ENCODE results near the gene AFF3. TPM values are rescaled to one million over a fixed set of nuclear protein-coding genes. Genes with fewer than 3 reads are reported as not detected.

AFF3 gene
- polyA plus RNA-seq, 1 donor (not counting 4 experiments of a cell fraction or from before 2014, with no cell fraction given): not detected

DNA sequence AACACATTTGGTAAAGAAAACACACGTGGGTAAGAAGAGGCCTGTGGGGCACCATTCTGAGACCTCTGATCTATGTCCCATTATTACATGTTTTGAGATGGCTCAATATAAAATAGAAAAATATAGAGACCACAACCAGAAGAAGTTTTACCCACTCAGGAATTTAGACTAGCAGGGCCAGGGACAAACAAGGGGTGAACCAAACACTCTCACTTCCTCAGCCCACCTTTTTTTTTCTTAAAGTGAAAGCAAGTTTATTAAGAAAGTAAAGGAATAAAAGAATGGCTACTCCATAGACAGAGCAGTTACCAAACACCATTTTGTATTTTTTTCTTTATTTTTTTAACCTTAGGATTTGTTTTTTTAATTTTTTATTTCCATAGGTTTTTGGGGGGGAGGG is 533.5 kb downstream of the AFF3 start:
- TF ChIP-seq CTCF (optimal IDR thresholded peaks at IDR 0.05 in 1 of 3, IDR thresholded peaks at IDR 0.05 in 1 of 3, conservative IDR thresholded peaks at IDR 0.05 in 1 of 3; ENCODE audit: extremely low read depth in 1 of 3, insufficient read depth in 2 of 3, low read length in 3 of 3) (no peak), EZH2 (IDR thresholded peaks at IDR 0.05; ENCODE audit: low read length) (no peak)
- no peaks in the 10 kb centered on the region for H3K36me3 ChIP-seq (ENCODE audit: control insufficient read depth in 2 of 2, extremely low read depth in 1 of 2, insufficient read depth in 2 of 2, low read length in 2 of 2)
- H3K4me1 ChIP-seq (ENCODE audit: control insufficient read depth, extremely low read depth, insufficient read depth, low read length): no peaks in the 10 kb centered on the region
- no peaks in the 10 kb centered on the region for H3K79me2 ChIP-seq (ENCODE audit: control insufficient read depth, insufficient read depth, low read length)
- H3K9me3 ChIP-seq (ENCODE audit: control insufficient read depth, low read depth, low read length): no peaks in the 10 kb centered on the region
- no peak overlapping the region for H3K4me3 ChIP-seq (ENCODE audit: control insufficient read depth in 2 of 3, extremely low read depth in 1 of 3, insufficient read depth in 2 of 3, low read depth in 1 of 3, low read length in 3 of 3)
- no peak overlapping the region for H3K4me2 ChIP-seq (ENCODE audit: control insufficient read depth, extremely low read depth, insufficient read depth, low read depth, low read length)
- dilution Hi-C loops (cut with MboI; ENCODE audit: extremely low pct_ligation_motif_present, low sequenced_read_pairs): no loop called here
- H3K9ac ChIP-seq (ENCODE audit: control insufficient read depth, extremely low read depth, insufficient read depth, low read length): no peak overlapping the region
- H4K20me1 ChIP-seq (ENCODE audit: control insufficient read depth, extremely low read depth, insufficient read depth, low read length): no peaks in the 10 kb centered on the region
- H3K27ac ChIP-seq (ENCODE audit: control insufficient read depth, insufficient read depth, low read length): no peak overlapping the region
- H3K27me3 ChIP-seq (ENCODE audit: control insufficient read depth, extremely low read depth, insufficient read depth, low read length): no peaks in the 10 kb centered on the region
- DNase-seq (ENCODE audit: low read depth, low spot score) (no peak), FAIRE-seq (no peak)
- H3K9me1 ChIP-seq (ENCODE audit: control insufficient read depth, extremely low read depth, insufficient read depth, low read length): no peaks in the 10 kb centered on the region
- no peak overlapping the region for H2AFZ ChIP-seq (ENCODE audit: control insufficient read depth, low read length)

GRCh38 chr2:99607861-99608491 is 534.4 kb downstream of the AFF3 start:
- dilution Hi-C loops (cut with MboI; ENCODE audit: extremely low pct_ligation_motif_present, low sequenced_read_pairs): no loop called here
- H3K27ac ChIP-seq (ENCODE audit: control insufficient read depth, insufficient read depth, low read length): no peak overlapping the region
- no peak for TF ChIP-seq CTCF (optimal IDR thresholded peaks at IDR 0.05 in 1 of 3, IDR thresholded peaks at IDR 0.05 in 1 of 3, conservative IDR thresholded peaks at IDR 0.05 in 1 of 3; ENCODE audit: extremely low read depth in 1 of 3, insufficient read depth in 2 of 3, low read length in 3 of 3)
- TF ChIP-seq EZH2 (IDR thresholded peaks at IDR 0.05; ENCODE audit: low read length): no peak

More at GRCh38 chr2:99607861-99608491, 534.4 kb downstream of the AFF3 start:
- Histone ChIP-seq H3K9ac (ENCODE audit: control insufficient read depth, extremely low read depth, insufficient read depth, low read length) (no peak overlapping the region), H3K9me1 (ENCODE audit: control insufficient read depth, extremely low read depth, insufficient read depth, low read length) (no peaks in the 10 kb centered on the region), H2AFZ (ENCODE audit: control insufficient read depth, low read length) (no peak overlapping the region), H3K9me3 (ENCODE audit: control insufficient read depth, low read depth, low read length) (no peaks in the 10 kb centered on the region), H3K4me2 (ENCODE audit: control insufficient read depth, extremely low read depth, insufficient read depth, low read depth, low read length) (no peak overlapping the region), H3K4me1 (ENCODE audit: control insufficient read depth, extremely low read depth, insufficient read depth, low read length) (no peaks in the 10 kb centered on the region), H3K79me2 (ENCODE audit: control insufficient read depth, insufficient read depth, low read length) (no peaks in the 10 kb centered on the region), H3K27me3 (ENCODE audit: control insufficient read depth, extremely low read depth, insufficient read depth, low read length) (no peaks in the 10 kb centered on the region), H3K36me3 (ENCODE audit: control insufficient read depth in 2 of 2, extremely low read depth in 1 of 2, insufficient read depth in 2 of 2, low read length in 2 of 2) (no peaks in the 10 kb centered on the region), H4K20me1 (ENCODE audit: control insufficient read depth, extremely low read depth, insufficient read depth, low read length) (no peaks in the 10 kb centered on the region), H3K4me3 (ENCODE audit: control insufficient read depth in 2 of 3, extremely low read depth in 1 of 3, insufficient read depth in 2 of 3, low read depth in 1 of 3, low read length in 3 of 3) (no peak overlapping the region)
- DNase-seq (ENCODE audit: low read depth, low spot score) (no peak), FAIRE-seq (no peak)

Measured in keratinocyte (primary cell).